GM19351 (cell line): Measurements from ENCODE around the gene TNNT3.
"Not testable (repeated sequence)": the region's sequence is repeated elsewhere in the genome, so short reads cannot be mapped to it uniquely, and the experiment has no call there.

ENCODE experiments used
- ATAC-seq: cut with Tn5 transposase; IDR thresholded peaks from one replicate; pipeline ENCODE4 v1.9.1; 2021; ENCODE audit warnings: mild to moderate bottlenecking, moderate library complexity; ENCODE audit not compliant: unreplicated experiment

TNNT3 gene

DNA sequence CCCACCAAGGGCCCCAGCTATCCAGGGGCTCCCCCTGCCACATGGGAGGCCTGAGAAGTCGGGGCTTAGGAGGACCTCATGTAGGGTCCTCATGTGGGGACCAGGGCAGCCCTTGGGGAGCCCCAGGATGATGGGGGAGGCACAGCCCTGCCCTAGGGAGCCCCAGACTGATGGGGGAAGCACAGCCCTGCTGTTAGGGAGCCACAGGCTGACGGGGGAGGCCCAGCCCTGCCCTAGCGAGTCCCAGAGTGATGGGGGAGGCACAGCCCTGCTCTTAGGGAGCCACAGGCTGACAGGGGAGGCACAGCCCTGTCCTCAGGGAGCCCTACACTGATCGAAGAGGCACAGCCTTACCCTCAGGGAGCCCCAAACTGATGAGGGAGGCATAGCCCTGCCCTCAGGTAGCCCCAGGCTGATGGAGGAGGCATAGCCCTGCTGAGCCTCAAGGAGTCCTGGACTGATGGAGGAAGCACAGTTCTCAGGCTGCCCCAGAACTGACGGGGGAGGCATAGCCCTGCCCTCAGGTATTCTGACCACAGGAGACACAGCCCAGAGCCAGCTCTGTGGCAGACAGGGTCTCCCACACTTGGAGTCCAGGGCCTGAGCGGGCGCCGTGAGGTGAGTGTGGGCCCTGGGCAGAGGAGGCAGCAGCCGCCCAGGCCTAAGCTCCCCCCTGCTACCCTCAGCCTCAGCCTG is 38.6 kb upstream of the TNNT3 start:
- ATAC-seq: no peak

DNA sequence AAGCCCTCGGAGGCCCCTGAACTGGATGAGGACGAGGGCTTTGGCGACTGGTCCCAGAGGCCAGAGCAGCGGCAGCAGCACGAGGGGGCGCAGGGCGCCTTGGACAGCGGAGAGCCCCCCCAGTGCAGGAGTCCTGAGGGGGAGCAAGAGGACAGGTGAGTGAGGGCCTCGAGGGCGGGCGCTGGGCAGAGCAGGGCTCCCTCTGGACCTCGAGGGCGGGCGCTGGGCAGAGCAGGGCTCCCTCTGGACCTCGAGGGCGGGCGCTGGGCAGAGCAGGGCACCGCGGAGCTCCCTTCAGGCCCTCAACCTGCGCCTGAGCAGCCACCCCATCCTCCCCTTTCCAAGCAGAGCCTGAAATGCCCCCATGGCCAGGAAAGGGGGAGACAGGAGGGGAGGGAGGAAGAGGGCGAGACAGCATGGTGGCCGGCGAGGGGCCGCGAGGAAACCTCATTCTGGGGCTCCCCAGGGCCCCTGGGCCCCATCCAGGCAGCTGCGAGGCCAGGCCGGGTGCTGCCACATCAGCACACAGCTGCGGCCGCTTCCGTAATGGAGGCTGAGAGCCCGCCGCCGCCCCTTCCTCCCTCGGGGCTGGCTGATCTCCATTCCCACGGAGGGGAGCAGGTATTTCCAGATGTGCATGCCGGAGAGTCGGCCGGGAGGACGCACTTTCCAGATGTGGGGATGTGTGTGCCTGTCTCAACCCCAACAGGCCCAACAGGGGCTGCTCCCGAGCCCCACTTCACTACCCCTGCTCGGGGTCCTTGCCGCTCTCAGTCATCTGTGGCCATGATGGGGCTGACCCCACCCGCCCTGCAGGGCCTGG is 37.9 kb upstream of the TNNT3 start:
- no peak for ATAC-seq

DNA sequence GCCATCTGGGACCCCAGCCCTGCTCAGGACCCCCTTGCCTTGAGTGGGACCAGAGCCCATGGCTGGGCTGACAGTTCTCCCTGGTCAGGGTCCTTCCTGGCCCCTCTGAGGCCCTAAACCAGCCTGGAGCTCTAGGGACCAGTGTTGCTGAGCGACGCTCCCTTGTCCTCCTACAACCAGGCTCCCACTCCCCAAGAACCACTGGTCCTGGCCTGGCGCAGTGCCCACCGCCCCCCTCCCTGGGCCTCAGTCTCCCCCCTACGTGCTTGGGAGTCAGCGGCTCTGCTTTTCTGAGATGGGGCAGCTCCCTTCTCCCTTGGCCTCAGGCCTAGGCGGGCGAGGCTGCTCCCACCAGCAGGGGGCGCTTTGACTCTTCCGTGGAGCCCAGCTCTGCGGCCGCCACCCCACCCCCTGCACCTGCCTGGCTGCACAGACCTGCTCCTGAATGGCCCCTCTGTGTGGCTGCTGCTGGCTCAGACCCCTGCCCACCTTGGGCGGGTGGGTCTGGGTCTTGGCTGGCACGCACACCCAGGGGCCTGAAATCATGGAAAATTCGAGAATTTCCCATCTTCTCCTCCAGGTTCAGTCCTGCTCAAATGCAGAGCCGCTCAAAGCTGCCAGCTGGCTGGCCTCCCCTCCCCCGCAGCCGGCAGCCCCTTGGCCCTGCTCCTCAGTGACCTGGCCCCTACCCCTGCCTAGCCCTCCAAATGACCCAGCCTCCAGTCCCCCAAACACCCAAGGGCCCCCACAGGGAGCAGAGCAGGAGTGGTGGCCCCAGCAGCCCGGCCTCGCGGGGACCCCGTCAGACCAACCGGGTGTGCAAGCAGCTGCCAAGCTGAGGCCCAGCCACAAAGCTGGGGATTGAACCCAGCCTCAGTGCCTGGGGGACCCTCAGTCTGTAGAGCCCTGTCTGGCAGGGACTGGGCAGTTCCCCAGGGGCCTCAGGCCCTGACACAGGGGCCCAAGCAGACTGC is 37.0 kb upstream of the TNNT3 start:
- peak; percentile 73 for ATAC-seq

DNA sequence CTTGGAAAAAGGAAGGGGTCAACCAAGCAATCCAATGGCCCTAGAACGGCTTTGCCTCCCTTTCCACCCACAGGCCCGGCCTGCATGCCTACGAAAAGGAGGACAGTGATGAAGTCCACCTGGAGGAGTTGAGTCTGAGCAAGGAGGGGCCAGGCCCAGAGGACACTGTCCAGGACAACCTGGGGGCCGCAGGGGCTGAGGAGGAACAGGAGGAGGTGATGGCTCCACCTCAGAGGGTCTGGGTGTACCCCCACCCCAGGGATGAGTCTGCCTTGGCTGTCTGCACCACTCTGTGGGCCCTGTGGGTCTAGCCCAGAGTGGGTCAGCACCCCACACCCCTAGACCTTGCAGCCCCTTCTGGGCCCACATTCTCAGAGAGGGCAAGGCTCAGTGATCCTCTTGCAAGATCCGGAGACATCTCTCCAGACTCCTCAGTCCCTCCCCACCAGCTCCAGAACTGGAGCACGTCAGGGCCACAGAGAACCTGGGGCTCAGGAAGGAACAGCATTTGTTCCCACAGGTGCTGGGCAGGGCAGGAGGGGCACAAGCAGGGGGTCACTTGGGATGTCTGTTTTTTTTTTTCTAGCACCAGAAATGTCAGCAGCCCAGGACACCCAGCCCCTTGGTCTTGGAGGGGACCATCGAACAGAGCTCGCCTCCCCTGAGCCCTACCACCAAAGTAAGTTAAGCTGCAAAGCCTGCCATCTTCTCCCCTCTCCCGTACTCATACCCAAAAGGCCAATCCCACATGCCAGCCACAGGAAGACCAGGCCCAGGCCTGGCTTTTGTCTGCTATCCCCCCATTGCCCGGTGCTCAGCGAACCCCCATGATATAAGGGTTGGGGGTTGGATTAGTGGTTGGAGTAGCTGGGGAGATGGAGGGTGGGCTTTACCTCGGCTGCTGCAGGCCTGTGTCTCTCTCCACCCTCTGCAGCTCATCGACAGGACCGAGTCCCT is 35.9 kb upstream of the TNNT3 start:
- no peak for ATAC-seq

DNA sequence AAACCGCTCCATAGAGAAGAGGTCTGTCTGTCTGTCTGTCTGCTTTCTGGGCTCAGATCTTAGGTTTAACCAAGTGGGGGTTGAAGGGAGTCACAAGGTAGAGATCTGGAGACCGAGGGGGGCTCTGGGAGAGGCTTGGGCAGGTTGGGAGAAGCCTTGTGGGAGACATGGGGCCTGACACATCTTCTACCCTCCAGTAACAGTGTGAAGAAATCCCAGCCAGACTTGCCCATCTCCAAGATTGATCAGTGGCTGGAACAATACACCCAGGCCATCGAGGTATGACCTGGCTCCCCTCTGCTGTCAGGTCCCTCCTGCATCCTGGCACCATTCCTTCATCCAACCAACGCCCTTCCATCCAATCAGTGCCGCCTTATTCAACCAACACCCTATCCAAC is 35.2 kb upstream of the TNNT3 start:
- ATAC-seq: no peak

DNA sequence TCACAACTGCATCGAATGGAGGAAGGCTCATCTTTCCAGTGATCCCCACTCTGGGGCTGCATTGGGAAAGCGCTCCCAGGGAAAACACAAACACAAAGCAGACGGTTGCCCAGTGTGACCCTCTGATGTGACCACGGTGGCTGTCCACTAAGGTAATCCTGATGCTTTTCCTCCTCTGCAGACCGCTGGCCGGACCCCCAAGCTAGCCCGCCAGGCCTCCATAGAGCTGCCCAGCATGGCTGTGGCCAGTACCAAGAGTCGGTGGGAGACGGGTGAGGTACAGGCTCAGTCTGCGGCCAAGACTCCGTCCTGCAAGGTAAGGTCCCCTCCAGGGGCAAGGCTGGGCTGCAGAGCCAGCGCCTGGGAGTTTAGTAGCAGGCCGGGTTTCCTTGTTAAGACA is 33.0 kb upstream of the TNNT3 start:
- ATAC-seq: not testable (repeated sequence)

DNA sequence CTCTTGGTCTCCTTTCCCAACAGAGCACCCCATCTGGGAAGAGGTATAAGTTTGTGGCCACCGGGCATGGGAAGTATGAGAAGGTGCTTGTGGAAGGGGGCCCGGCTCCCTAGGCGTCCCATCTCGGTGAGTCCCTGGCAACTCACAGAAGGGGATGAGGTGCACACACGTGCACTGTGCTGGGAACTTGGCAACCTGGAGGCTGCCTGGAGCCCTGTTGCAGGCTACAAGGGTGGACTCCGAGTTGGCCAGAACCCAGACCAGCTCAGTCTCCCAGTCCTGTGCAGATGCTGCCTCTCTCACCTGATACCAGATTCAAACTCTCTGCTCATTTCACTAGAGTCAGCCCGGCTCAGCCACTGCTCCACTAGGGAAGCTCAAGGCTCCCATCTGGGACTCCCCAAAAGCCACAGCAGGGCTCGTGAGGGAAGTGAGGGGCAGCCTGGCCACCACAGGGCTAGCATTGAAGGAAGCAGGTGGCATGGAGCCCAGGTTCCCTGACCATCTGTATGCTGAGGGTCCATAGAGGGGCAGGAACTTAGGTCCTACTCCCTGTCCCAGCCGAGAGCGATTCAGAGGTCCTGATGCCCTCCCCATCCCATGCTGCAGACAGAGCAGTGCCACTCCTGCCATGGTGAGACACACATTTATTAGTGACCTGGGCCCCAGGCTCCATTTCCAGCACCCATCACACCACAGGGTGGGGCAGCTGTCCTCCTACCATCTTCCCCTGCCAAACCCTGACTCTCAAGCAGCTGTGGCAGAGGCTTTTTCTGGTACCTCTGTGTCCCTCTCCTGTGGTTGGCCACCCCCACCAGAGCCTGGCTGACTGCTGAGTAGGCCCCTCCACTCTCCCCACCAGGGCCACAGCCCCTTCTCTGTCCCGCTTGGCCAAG is 31.8 kb upstream of the TNNT3 start:
- ATAC-seq: no peak

DNA sequence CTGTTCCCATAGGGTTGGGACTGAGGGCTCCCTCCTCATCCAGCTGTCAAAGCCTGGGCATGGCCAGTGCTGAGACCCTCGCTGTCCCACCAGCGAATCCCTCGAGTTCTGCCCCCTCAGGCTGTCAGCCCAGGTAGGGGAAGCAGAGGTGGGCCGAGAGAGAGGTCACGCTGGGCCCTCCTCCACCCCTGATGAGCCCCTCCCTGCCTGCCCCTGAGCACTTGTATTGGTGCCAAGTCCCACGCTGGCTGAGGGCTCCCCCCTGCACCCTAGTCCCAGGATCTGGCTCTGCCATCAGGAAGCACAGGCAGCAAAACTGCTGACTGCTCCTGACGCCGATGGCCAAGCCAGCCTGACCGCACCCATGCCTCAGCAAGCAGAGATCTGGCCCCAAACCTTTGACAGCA is 31.2 kb upstream of the TNNT3 start:
- no peak for ATAC-seq

DNA sequence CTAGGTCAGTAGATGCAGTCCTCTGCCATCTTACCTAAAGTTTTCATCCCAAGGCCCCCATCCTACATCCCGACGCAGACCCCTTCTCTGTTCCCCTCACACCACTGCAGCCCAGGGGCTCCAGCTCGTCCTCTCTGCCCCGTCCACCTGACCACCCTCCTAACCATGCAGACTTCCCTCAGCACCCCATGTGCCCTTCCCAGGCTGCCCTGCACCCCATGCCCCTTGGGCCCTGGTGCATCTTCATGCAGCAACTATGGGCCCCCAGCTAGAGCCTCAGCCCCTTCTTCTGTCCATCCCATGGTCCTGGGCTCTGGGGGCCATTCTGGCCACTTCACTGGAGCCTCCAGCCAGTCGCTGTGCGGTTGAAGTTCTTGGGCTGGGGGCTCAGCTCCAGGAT is 30.7 kb upstream of the TNNT3 start:
- no peak for ATAC-seq

DNA sequence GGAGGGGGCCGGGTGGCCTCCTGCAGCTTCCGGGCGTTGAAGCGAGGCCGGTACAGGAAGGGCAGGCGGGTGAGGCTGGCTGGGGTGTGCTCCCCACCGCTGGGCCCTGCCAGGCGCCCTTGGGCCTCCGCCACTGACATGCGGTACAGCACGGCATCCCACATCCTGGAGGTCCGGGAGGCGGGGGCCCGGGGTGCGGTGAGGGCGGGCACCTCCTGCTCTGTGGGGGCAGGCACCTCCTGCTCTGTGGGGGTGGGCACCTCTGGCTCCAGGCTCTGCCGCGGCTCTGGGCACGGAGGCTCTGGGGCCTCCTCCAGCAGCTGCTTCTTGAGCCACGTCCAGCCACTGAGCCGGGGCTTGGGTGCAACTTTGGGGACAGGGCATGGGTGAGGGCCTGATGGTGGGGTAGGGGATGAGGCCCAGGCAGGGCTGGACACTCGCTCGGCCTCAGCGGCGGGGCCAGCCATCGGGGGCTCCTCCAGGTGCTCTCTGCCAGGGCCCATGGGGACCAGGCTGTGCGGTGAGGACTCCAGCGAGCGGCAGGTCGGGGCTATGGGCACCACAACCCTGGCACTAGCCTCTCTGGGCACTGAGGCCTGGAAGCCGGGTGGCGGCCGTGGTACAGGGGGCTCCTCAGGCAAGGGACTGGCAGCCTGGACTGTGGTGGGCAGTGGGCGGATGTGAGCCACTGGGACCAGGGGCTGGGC is 30.1 kb upstream of the TNNT3 start:
- no peak for ATAC-seq

DNA sequence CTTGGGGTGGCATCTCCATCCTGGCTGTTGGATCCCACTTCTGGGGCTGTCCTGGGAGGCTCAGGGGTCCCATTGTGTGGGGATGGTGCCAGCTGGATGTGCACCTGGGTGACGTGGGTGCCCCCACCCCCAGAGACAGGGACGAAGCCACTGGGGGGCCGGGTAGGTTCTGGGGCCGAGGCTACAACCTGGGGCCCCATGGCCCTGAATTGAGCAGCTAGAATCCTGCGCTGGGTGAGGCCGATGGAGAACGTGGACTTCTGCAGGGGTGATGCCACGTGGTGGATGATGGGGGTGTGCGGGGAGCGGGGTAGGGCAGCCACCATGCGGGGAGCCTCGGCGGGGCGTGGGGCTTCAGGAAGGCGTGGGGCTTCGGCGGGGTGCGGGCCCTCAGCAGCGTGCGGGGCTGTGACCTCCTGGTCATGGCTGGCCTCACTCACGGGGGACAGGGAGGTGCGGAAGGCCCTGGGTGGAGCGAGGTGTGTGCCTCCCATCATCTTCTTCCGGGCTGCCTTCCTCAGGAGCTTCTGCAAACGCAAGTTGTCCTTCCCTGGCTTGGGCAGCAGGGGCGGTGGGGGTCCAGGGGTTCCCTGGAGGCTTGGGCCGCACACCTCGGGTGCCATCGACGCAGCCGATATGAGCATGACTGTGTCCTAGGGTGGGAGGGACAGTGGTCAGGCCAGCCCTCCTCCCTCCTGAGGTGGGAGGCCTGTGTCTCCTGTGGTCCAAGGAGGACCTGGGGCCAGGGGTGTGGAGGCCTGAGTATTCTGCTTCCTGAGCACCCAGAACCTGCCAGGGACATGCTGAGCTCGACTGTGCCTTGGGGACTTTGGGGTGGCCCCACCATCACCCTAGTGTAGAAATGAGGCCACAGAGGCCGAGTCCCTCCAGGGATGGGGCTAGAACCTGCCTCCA is 29.3 kb upstream of the TNNT3 start:
- ATAC-seq: no peak

DNA sequence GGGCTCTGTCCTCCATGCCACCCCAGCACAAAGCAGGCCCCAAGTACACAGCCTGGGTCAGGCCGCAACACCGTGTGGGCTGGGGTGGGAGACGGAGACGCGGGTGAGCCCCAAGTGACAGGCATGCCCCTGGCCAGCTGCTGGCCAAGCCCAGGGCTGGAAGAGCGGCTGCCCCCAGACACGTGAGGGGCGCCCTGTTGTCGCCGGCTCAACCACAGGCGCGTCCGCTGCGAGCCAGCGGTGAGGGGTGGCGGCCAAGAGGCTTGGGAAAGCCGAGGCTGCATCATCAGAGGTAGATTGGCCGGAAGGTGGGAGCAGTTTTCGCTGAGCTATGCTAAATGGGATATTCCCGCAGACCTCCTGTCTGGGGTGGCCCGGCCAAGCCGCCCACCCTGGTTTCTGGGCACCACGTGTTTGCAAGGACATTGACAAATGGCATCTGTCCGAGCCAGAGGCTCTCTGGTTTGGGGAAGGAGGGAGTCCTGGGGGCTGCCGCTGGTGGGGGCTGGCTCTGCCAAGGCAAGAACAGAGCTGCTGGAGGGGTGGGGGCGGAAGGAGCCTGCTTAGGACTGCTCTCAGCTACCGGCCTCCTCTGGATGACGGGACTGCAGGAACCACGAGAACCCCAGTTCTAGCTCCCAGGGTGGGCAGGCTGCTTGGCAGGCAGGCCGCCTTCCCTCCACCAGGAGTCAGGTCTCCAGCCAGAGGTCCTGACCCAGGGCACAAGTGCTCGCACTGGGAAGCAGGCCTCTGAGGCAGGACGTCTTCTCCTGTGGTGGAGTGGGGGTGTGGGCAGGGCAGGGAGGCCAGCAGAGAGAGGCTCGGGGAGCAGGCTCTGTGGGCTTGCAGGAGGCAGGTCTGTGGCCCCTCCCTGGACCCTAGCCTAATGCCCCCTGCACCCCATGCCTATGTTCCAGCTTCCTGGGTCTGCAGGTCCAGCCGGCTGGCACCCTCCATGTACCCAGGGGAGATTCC is 28.4 kb upstream of the TNNT3 start:
- no peak for ATAC-seq

DNA sequence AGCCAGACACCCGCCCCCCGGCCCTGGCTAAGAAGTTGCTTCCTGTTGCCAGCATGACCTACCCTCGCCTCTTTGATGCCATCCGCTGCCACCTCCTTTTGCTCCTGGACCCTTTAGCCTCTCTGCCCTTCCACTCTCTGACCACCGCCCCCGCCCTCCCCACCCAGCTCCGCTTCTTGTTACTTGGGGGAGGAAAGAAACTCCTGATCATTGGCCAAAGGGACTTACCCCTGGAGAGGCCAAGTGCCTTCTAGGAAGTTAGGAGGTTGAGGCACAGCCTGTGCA is 27.7 kb upstream of the TNNT3 start, which contains the start of gene PRR33:
PRR33 (minus strand) TSS at position 65 of the 285 bp plus-strand sequence. CDS start 1,311 bp downstream, outside the sequence.
- ATAC-seq: no peak

DNA sequence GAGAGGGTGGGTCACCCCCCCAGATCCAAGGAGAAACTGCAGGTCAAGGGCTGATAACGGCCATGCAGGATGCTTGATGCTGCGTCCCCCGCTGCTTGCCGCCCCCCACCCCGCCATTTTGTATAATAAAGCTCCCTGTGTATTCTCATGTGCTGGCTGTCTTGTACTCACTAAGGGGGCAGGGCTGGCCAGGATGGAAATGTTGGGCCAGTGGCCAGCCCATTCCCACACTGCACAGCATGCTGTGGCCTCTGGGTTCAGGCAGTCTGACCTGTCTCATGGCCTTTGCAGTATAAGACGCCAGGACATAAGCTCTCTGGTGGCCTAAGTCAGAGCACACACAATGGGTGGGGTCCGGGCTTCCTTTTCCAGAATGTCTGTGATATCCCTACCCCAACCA is 27.4 kb upstream of the TNNT3 start:
- no peak for ATAC-seq

DNA sequence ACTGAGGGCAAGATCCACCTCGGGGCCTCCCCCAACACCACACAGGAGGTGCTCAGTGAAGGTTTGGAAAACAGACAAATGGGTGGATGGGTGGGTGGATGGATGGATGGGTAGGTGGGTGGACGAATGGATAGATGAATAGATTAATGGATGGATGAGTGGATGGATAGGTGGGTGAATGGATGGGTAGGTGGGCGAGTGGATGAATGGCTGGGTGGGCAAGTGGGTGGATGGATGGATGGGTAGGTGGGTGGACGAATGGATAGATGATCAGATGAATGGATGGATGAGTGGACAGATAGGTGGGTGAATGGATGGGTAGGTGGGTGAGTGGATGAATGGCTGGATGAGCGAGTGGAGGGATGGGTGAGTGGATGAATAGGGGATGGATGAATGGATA is 26.9 kb upstream of the TNNT3 start:
- no peak for ATAC-seq

DNA sequence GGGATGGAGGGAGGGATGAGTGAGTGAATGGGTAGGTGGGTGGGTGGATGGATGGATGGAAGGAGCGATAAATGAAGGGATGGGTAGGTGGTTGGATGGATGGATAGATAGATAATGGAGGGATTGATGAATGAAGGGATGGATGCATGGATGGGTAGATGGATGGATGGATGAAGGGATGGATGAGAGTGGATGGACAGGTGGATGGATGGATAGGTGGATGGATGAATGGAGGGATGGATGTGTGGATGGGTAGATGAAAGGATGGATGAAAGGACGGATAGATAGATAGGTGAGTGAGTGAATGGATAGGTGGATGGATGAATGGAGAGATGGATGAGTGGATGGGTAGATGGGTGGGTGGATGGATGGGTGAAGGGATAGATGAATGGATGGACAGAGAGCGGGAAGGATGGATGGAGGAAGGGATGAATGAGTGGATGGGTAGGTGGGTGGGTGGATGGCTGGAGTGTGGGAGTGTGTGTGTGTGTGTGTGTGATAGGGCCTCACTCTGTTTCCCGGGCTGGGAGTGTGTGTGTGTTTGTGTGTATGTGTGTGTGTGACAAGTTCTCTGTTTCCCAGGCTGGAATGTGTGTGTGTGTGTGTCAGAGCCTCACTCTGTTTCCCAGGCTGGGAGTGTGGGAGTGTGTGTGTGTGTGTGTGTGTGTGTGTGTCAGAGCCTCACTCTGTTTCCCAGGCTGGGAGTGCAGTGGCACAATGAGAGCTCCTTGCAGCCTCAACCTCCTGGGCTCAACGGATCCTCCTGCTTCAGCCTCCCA is 25.7 kb upstream of the TNNT3 start:
- ATAC-seq: no peak
